HG02588 (cell line): ENCODE results near the gene GGT6.

Experiments
- ATAC-seq: cut with Tn5 transposase; IDR thresholded peaks from one replicate; pipeline ENCODE4 v1.9.1; 2021; ENCODE audit warnings: mild to moderate bottlenecking, moderate library complexity; ENCODE audit not compliant: unreplicated experiment

Gene GGT6

DNA sequence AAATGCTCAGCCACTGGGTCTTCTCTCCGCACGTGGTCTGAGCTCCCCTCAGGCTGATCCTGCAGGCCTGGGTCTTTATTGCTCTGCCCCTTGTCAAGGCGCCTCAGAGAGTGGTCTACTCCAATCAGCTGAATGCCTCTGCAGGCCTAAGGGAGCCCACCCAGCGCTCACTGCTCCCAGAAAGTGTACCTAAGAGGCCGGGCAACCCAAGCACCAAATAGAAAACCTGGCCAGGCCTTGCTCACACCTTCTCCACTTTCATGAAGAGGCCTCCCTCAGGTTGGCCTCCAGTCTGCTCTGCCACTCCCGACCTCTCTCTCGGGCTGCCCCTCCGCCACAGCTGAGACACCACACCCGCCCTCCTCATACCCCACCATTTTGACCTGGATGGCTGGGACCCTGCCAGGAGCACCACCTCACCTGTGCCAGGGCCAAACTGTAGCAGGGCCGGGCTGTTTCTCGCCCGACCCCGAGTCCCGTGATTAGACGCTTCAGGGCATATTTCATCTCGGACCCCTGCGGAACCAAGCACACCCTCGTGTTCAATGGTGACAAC, 5.9 kb downstream of the GGT6 start:
- no peak for ATAC-seq

GRCh38 chr17:4553669-4554068, 6.7 kb downstream of the GGT6 start:
- no peak for ATAC-seq

- no peak for ATAC-seq
Measured at GRCh38 chr17:4551796-4552525, 8.4 kb downstream of the GGT6 start.

- ATAC-seq = no peak
Measured at GRCh38 chr17:4551141-4551540, 9.2 kb downstream of the GGT6 start.

DNA sequence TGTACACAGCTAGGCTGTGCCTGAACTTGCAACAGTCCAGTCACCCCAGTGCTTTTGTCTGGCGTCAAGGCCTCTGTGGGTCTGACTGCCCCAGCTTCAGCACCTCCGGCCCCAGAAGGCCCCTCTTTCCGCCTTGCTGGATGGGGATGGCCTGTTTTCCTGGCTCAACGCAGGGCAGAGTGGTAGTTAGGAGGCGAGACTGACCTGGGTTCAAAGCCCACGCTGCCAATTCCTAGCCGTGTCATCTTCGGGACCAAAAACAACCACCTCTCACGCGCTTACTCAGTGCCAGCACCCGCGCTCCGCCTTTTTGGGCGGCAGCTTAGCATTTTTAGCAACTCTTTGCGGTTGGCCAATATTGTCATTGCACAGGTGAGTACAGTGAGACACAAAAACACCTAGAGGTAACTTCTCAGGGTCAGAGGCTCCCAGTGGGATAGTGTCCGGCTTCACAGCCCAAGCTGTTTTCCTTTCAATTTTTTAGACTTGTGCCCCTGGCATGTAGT, 9.8 kb downstream of the GGT6 start:
- no peak for ATAC-seq

- ATAC-seq = no peak
Measured at GRCh38 chr17:4549781-4550533, 10.4 kb downstream of the GGT6 start.

GRCh38 chr17:4548721-4549531, 11.5 kb downstream of the GGT6 start:
- no peak for ATAC-seq

DNA sequence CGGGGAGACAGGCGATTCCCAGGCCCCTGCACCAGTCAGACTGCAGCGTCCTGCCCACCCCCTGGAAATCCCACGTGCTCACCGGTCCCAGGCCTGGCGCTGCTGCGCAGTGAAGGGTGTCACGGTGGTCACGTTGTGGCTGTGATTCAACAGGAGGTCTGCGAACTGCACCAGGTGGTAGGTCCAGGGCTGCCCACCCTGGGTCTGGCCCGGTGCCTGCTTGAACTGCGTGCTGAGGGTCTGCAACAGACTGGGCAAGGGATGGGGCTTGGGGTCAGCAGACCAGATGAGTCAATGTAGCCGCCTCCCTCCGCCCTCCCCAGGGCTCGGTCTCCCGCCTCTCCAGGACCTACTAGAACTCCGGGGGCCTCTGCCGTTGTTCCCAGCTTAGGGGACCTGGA, 12.3 kb downstream of the GGT6 start:
- no peak for ATAC-seq

GRCh38 chr17:4547118-4547906, 13.1 kb downstream of the GGT6 start:
- ATAC-seq = no peak

DNA sequence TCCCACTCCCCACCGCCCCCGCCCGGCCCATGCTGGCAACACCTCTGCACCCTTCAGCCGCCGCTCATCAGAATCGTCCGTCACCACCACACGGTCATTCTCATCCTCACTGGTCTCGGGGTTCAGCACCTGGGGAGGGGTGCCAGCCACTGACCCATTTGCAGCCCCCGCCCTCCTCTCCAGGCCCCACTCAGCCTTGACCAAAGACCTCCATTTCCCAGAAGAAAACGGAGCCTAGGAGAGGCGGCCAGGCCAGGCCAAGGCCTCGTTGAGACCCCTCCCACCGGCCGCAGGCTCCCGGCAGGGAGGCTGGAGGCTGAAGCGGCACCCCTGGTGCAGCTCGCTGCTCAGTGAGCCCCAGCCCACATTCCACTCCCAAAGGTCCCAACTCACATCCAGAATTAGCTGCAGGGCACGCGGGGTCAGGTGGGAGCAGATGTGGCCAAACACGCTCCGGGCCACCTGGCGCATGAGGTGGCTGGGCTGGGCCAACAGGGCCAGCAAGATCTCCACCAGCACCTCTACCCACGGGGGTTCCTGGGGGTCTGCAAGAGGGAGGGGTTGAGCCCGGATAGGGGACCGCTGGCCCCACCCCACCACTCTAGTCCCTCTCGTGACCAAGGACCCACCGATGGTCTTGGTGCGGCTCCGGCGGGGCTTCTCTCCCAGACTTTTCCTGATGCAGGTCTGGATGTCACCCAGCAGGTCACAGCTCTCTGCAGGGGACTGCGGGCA, 15.0 kb downstream of the GGT6 start:
- ATAC-seq = no peak

DNA sequence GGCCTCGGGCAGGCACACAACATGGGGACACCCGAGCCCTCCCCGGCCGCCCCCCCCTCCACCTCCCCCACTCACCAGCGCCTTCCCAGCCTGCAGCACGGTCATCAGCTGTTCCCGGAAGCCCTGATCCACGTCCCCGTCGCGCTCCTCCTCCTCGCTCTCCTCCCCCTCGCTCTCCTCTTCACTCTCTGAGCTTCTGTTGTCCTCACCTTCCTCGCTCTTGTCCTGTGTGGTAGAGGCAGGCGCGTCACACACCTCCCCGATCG, 15.5 kb downstream of the GGT6 start:
- no peak for ATAC-seq

GRCh38 chr17:4544135-4544950, 16.0 kb downstream of the GGT6 start:
- no peak for ATAC-seq

- ATAC-seq = no peak
Measured at GRCh38 chr17:4543557-4544026, 16.8 kb downstream of the GGT6 start.

DNA sequence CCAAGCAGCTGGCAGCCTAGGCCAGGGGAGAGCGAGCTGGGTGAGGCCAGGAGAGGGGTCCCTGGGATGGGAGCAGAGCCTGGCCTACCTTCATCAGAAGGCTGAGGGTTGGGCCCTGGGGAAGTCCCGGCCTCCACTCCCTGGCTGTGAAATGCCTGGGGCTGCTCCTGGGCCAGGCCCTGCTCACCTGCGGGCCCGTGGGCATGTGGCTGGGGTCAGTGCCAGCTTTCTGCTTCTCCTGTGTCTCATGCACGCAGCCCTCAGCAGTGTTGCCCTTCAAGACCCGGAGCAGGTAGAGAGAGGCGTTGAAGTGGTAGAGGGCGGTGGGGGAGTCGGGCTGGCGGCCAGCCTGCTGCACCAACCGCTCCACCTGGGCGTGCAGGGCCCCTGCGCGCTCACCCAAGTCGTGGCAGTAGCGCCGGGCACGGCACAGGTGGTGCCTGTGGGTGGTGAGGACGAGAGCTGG, 17.6 kb downstream of the GGT6 start:
- no peak for ATAC-seq

GRCh38 chr17:4542003-4542725, 18.2 kb downstream of the GGT6 start:
- no peak for ATAC-seq

DNA sequence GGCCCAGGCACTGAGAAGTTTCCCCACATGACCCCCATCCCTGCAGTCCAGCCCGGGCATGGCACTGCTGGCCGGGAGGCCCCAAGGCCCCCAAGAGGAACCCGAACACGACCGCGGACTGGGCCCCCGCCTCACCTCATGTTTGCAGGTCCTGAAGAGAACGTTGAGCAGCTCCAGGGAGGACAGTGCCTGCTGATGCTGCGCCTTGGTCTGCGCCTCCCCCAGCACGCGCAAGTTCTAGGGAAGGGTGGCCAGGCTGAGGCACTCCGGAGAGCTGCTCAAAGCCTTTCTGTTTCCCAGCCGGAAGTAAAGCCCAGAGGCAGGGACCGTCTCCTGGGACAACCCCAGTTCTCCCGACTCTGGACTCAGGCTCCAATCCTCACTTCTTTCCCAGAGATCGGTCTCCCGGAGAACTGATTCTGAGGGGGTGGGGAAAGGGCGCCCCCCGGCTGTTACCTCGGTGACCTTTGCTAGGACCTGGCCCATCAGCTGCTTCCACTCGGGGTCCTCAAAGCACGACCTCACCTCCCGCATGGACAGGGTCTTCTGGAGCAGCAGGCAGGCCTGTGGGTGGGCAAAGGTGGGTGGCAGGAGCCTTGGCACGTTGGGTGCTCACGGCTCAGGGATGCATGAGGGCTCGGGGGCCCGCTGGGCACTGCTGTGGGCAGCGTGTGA, 18.9 kb downstream of the GGT6 start:
- ATAC-seq = no peak

DNA sequence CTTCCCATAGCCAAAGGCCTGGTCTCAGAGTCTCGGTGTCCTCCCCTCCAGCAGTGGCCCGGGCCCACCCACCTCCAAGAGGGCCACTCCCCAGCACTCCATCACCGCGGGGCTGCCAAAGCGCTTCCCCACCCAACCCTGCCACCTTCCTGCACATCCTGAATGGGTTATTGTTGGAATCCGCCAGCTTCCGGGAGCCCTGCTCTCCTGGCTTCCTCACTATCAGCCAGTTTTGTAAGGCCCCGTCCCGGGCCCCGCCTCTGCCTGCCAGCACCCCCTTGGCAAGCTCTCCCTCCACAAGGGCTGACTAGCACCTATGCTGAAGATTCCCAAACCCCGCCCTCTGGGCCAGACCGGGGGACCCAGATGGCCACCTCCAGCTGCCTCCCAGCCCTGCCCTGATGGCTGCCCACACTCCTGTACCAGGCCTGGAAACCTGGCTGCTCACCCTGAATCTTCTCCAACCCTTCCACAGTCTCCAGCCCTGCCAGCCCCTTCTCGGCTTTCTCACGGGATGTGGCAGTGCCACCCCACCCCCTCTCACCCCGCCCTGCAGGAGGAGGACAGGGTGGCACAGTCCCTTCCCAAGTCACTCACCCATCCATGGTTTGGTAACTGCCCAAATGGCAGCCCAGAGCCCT, 19.6 kb downstream of the GGT6 start:
- no peak for ATAC-seq
